Right renal cortex interstitium (tissue), 3 donors: ENCODE data around the gene OVCA2. TPM values are rescaled to one million over a fixed set of nuclear protein-coding genes. Genes with fewer than 3 reads are reported as not detected.

Source experiments
- DNase-seq, 3 donors: peaks; one replicate each; pipeline ENCODE4 v3.0.0-alpha.2; 2013; ENCODE audit warnings: low read depth in 3 of 3, low spot score in 2 of 3
- polyA plus RNA-seq, 3 donors: library from polyadenylated mRNA; unstranded; fragments of 120-200 nt; gene quantifications; one replicate each; pipeline ENCODE4 v1.2.1, GENCODE V29; 2013; ENCODE audit not compliant: insufficient read length in 3 of 3

The OVCA2 gene
- polyA plus RNA-seq, result 10 to 100 TPM; 13.1 to 14.5 (median 14.0) TPM

DNA sequence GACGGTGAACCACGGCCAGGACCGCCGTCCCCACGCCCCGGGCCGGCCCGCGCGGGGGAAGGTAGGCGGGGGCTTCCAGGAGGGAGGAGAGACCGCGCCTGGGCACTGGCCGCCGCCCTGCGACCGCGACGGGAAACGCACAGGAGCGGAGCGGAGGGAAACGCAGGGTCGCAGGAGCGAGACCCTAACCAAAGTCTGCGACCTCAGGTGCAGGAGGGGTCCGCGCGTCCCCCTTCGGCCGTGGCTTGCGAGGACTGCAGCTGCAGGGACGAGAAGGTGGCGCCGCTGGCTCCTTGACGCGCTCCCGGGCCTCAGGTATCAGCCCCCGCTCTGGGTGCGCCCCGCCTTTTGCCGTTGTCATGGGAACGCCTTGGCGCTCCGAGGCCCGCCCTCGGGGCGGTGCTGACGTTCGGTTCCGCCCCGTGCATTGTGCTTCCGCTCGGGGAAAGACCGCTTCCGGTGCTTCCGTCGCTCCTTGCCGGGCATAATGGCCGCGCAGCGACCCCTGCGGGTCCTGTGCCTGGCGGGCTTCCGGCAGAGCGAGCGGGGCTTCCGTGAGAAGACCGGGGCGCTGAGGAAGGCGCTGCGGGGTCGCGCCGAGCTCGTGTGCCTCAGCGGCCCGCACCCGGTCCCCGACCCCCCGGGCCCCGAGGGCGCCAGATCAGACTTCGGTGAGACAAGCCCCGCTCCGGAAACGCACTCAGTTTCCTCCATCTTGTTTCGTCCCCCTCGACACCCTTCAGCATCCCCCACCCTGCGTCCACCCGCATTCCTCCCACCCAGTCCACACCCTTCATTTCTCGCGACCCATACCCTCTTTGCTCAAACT, at the start of gene OVCA2:
OVCA2 (plus strand) TSS at position 462 of the 829 bp plus-strand sequence; CDS start at position 488, 26 bp downstream.
- DNase-seq, result peak; percentile 91 to 92 (median 92)

DNA sequence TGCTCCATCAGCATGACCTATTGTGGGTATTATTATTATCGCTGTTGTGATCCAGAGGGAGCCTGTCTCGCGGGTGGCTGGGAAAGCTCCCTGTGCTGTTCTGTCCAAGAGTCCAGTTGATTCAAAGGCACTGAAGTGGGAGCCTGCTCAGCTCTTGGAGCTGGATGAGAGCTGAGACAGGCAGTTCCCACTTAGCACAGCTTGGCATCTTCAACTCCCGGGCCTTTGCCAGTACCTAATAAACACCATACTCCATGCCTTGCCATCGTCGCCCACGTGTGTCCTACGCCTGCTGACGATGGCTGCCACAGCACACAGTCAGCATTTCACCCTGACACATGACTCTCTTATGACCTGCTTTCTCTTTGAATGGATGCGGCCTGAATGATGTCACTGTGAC, 49.3 kb upstream of the OVCA2 start:
- no peak for DNase-seq

DNA sequence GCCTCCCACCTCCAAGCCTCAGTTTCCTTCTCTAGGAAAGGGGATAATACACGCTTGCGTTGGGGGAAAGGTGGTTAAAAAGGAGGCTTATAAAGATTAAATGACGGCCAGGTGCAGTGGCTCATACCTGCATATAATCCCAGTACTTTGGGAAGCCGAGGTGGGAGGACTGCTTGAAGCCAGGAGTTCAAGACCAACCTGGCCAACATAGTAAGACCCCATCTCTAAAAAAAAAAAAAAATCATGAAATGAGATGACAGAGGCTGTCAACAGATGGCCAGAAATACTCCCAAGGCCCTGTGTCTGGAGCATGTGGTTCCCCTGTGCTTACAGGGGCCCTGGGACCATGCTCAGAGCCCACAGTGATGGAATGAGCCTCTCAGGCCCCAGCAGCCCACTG, 47.1 kb upstream of the OVCA2 start:
- DNase-seq, result no peak

DNA sequence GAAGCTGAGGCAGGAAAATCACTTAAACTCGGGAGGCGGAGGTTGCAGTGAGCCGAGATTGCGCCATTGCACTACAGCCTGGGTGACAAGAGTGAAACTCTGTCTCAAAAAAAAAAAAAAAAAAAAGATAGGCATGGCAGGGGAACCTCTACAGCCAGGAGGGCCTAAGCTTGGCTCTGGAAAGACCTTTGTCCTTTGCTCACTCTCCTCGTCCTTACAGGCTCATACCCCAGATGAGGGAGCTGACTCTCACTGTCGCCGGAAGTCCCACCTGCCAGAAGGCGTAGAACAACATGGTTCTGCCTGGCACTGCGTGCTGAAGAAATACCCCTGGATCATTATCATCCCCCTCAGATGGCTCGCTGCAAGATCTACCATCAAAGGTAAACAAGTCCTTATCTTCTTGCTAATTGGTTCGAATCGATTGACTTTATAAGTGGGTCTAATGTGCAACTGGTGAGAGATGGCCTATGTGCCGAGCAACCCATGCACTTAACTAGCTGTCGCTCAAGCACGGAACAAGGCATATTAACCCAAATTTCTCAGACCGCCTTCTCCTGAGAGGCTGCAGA, 46.4 kb upstream of the OVCA2 start:
- no peak for DNase-seq

DNA sequence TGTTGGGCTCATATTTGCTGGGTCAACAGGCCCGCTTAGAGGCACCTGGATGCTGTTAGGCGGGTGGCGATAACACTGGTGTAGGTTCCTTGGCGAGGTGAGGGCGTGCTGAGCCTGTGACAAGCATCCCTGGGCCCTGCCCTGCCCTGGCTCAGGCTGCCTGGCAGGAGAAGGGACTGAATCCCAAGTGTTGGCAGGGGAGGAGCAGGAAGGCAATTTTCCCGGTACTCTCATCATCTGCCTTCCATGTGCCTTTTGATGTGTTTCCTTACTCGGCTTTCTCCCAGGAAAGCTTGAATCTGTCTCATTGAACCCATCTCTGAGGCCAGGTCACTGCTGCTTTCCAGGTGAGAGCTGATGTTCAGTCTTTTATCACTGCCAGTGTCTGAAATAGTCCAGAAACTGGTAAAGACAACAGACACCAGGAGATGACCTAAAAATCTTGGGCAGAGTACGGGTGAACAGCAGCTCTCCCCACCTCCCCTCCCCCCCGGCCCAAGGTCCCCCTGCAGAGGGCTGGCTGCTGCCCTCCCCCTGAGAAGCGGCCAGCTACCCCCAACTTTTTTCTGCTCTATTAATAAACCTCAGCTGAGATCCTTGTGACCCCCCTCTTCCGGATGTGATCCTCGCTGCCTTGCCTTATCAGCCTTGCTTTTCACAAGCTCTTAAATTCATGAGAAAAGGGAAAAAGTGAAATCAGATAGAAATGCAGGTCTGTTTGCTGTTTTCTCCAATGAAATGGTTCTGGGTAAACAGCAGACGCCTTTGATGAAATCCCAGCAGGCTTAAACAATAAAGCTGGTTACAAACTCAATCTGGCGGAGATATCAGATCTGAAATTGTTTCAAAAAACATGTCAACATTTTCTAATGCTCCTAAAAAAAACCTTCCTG, 45.7 kb upstream of the OVCA2 start:
- DNase-seq, result no peak

DNA sequence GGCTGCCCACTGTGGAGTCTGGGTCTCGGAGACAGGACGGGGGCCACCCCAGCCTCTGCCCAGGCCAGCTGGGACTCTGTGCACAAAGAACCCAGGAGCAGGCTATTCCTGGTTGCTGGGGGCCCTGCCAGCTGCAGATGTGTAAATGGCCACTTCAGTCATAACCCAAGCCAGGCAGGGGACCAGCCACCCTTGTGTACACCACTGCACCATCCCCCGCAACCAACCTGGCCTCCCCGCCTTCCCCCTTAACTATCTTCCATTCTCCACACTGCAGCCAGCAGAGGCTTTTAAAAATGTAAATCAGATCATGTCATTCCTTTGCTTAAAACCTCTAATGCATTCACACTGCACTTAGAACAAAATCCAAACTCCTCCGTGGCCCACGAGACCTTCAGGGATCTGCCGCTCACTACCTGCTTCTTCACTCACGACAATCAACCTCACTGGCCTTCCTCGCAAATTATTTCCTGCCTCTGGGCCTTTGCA, 45.0 kb upstream of the OVCA2 start:
- no peak for DNase-seq

DNA sequence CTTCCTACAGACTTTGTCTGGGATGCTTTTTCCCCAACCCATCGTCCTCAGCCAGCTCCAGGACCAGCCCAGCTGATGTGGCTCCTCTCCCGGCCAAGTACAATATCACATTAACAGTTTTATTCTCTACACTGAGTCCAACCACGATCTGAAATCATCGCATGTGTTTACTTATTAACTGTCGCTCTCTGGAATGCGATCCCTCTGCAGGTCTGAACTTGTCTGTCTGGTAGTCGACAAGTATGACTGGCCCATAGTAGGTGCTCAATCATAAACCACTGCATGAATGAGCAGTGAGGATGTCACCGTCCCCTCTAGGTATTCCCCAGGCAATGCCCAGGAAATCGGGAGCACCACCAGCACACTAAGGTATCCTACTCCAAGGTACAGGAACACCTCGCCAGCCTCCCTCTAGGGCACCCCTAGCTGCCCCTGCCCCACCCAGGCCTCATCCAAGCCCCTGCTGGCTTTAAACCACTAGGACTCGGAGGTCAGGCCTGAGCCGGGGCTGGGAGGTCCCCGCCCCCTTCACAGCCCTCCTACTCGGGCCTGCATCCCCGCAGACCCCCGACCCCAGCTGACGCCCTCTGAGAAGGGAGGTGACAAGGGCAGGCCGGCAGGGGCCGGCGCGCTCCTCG, 44.4 kb upstream of the OVCA2 start:
- DNase-seq, result no peak

DNA sequence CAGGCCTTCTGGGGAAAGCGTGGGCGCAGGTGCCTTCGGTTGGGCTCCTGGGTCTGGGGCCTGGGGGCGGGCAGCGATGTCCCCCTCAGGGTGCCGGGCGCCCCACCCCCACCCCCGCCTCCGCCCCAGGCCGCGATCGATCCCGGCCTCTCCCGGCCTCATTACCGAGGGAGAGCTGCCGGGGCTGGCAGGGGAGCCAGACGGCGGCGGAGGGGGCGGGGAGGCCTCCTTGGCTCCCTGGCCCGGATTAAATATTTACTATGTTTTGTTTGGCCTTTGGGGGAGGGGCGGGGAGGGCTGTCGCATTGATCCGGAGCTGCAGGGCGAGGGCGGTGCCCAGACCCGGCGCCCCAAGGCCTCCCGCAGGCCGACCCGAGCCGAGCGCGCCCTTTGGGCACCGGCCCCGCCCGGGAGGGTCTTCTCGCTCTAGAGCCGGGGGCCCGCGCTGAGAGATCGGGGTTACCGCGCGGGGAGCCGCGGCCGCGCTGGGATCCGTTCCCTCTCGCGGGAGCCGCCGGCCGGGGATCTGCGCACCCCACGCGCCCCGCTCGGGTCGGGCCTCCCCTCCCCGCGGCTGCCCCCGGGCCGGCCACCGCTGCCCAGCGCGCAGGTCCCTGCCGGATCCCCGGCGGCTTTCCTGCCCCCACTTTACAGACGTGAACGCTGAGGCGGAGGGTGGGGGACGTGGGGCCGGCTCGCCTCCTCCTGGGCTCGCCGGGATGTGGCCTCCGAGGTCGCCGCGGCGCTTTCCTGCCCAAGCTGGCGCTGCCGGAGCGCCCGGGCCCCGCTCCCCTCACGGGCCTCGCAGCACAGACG, 43.7 kb upstream of the OVCA2 start:
- DNase-seq, result no peak

DNA sequence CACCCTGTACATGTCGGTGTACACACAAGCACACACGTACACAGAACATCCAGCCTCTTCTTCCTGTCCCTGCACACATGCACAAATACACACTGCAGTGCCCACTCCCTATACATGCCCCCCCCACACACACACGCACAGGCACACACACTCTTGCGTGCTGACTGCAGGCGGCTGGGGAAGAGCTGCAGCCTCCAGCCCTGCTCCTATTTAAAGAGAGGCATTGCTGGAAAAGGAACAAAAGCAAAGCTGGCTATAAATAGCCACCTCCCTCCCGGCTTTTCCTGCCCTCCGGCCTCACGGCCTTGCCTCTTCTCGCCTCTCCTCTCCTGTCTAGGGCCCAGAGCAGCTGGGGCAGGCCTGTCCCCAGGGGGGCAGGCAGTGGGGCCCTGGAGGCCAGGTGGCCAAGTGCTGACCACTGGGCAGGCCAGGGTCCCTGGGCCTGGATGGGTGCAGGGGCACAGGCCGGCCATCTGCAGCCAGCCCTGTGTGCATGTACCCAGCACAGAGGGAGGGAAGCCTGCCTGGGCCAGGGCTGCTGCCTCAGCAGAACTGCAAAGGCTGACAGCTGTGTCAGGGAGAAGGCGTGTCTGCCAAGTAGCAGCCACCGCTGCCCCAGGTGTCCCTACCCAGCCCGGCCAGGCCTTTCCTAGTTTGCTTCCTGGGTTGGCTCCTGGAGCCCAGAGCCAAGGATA, 42.1 kb upstream of the OVCA2 start:
- no peak for DNase-seq

DNA sequence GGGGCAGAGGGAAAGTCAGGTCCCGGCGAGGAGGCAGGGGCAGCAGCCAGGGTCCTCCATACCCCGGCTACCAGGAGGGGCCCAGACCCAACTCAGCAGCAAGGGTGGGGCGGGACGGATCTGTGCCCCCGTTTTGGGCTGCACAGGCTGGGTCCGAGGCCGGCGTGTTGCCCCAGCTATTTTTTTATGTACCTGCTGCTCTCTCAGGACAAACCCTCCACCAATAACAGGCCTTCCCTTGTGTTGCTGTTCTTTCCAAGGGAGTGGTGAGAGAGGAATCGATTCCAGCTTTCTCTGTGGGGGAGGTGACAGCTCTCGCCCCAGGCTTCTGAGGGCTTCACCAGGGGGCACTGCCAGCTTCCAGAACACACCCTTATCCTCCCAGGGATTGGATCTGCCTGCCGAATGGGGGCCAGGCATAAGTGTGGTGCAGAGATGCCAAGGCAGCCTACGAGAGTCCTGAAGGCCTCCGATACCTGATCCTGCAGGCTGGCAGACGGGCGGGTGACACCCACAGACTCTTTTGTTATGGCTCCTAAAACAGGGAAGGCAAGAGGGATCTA, 39.0 kb upstream of the OVCA2 start:
- DNase-seq, result no peak

DNA sequence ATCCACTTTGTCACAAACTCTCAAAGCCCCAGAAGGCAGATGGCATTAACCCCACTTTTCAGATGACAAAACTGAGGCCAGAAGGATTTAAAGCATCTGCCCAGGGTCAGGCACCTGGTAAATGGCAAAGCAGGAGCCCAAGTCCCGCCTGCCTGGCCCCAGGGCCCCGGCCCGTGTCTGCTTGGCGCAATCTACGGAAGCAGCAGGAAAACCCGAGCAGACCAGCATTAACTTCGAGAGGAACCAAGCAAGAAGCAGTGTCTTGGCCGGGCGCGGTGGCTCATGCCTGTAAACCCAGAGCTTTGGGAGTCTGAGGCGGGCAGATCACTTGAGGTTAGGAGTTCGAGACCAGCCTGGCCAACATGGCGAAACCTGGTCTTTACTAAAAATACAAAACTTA, 38.3 kb upstream of the OVCA2 start:
- DNase-seq, result no peak

DNA sequence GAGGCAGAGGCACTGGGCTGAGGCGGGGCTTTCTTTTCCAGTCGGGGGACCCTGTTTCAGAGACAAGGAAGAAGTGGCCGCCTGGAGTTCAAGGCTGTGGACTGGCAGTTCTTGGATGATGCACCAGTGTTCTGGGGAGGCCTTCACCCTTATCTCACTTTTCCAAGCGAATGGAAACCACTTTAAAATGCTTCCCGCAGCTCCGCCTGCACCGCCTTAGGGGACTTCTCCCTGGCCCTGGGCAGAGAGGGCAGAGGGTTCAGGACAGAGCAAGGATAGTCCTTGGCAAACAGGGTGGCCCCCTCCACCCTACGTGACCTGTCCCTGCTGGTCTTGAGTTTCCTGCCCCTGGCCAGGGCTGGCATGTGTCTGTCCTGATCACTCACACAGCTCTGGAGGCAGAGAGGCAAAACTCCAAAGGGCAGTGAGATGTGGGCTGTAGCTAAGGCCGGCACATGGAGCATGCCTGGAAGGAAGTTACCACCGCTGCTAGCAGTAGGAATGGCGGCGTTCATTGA, 37.3 kb upstream of the OVCA2 start:
- no peak for DNase-seq

DNA sequence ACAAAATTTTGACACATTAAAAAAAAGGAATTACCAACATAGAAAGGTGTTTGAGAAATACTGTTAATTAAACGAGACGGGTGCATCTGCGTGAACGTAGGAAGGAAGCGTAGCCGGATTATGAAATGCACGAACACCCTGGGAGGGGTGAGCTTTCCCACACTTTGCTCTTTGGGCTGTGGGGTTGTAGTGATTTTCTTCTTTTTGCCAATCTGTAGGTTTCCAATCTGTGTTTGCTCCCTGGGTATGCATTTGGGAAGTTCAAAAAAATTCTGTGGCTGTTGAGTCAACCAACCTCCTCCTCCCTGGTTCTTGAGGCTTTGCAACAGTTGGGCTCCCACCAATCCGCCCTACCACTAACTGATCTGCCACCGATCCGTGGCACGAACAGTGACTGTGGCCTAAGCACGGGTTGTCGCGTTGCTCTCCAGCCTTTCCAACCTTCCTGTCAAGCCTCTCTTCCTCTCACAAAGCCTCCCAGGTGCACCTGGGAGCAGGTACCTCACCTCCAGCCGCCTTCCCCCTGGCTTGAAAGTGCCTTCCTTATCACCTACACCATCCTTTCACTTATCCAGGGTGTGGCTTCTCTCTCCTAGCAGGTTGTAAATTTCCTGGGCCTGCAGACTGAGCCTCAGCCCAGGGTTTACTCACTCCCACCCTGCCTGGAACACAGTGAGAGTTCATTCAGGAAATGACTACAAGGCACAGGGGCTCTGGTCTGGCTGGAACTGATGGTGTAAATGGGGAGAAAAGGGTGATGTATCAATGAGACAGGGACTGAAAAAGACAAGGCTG, 33.3 kb upstream of the OVCA2 start:
- no peak for DNase-seq

DNA sequence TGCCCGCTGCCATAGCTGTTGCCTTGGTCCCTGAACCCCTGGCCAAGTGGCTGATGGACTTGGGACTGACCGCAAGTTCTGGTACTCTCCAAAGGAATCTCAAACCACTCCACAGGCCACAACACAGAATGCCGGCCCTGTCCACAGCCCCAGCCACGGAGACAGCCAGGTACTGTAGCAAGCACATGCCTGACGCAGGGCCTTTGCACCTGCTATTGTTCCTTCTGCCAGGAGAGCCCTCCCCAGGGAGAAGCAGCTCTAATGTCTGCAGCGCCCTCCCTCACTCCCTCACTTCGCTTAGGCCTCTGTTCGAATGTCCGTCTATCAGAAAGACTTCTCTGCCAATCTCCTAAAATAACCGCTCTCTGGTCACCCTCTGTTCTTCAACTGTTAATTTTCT, 32.1 kb upstream of the OVCA2 start:
- no peak for DNase-seq

DNA sequence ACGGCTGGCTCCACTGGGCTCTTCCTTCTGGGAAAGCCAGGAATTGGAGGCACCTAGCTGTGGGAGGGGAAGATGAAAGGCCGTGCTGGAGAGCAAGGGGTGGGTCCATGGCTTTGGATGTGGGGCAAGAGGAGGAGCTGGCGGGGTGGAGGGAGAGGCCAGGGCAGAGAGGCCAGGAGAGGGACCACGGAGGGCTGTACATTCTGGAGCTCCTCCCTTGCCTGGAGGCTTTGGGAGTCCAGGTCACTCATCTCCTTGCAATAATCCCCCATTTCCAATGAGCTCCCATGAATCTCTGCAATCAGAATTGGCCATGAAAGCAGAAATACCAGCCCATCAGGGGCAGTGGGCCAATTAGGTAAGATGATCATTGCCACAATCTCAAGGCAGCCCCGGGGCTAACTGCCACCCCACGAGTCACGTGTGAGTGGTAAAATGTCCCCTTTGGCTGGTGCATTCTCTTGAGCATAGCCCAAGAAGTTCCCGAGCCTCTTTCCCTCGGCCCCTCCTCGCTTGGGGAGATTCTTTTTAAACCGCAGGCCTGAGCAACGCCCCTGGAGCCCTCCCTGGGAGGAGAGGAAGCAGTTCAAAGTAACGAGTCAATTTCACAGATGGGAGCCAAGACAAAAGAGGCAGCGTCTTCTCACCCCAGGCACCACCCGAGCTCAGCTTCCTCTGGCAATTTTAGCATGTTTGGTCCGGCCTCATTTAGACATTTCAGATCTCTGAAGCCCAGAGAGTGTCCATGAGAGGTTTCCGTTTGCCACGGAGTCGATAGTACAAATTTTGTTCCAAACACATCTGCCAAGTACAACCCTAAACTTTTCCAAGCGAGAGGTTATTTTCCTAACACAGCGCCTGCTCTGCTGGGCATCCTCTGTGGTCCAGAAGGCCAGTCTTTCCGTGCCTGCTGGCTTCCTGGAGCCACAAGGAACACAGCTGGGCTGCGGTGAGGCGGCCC, 30.1 kb upstream of the OVCA2 start:
- no peak for DNase-seq

DNA sequence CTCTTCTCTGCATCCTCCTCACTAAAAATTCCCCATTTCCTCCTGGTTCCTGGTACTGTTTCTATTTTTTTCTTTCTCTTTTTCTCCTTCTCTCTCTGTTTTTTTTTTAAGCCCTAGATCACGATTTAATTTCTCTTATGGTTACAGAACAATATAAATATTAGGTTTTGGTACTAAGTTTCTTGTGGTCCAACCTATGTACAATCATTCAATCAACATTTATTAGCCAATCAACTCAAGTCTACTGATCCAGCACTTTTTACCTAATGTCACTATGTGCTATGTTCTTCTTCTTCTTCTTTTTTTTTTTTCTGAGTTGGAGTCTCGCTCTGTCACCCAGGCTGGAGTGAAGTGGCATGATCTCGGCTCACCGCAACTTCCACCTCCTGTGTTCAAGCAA, 29.3 kb upstream of the OVCA2 start:
- DNase-seq, result no peak
